Measurements from ENCODE around the gene MYH7. TPM values are rescaled to one million over a fixed set of nuclear protein-coding genes. Genes with fewer than 3 reads are reported as not detected.

The MYH7 gene
- total RNA-seq: under 1 TPM in 1 of 4 donors, not detected in 3; 0.27 TPM

DNA sequence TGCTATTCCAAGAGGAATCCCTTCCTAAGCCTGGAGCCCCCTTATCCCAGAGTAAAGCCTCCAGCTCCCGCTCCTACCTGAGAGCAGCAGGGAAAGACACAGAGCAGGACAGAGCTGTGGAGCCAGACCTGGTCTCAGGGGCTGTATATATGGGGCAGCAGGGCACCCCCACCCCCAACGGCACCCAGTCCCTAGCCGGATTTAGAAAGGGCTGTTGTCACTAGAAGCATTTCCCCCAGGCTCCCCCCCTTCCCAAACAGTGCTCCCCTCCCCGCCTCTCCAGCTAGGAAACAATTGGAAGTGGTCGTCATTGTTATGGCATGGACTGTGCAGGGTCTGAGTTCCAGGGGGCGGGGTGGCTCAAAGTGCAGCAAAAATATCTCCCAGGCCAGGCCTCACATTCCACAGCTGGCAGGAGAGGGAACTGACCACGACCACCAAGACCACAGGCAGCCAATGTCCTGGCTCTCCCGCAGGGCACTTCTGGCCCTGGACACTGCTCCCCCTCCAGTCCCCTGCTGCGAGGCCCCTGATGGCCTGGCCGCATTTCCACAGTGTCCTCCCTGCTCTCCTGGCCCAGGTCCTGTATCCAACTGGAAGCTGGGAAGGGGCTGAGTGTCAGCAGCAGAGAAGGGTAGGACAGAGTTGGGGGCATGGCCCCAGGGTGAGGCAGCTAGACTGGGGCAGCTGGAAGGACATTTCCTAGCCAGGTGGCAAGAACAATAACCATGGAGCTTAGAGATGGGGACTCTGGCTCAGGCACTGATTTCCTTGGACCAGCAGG lies at the start of gene MYH7:
Gene MYH7 (minus strand): TSS at position 118 of the 784 bp plus-strand sequence. CDS start 1,928 bp downstream, outside the sequence.
- intact Hi-C loops (cut with DNase I): no loop called here
- WGBS, 2 donors: 61 to 65% methylated on average over 7 of the region's 10 CpGs
- DNase-seq: no peak

DNA sequence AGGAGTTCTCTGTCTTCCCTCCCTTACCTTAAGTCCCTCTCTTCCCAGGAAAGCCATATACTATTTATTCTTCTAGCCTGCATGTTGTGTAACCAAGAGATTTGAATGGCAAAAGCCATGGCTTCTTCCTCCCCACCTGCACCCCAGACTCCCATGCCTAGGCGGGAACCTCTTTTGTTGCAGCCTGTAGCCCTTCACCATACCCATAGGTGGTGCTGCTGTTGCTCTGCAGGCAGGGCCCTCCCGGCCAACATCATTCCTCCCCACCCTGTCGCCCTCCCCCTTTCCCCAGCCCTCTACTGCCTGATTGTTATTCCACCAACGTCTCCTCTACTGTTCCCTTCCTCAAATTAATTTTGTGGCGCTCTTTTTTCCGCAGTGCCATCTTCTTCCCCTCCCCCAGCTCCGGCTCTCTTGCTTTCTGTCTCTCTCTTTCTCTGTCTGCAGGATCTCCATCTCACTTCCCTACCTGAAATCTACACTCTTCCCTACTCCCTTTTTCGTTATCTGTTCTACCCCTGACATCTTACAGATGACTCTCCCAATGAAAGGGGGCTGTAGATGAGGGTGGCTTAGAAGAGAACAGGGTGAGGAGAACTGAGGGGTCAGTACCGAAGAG lies 47.9 kb upstream of the MYH7 start:
- TF ChIP-seq, protein P1, sequence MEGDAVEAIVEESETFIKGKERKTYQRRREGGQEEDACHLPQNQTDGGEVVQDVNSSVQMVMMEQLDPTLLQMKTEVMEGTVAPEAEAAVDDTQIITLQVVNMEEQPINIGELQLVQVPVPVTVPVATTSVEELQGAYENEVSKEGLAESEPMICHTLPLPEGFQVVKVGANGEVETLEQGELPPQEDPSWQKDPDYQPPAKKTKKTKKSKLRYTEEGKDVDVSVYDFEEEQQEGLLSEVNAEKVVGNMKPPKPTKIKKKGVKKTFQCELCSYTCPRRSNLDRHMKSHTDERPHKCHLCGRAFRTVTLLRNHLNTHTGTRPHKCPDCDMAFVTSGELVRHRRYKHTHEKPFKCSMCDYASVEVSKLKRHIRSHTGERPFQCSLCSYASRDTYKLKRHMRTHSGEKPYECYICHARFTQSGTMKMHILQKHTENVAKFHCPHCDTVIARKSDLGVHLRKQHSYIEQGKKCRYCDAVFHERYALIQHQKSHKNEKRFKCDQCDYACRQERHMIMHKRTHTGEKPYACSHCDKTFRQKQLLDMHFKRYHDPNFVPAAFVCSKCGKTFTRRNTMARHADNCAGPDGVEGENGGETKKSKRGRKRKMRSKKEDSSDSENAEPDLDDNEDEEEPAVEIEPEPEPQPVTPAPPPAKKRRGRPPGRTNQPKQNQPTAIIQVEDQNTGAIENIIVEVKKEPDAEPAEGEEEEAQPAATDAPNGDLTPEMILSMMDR (IDR thresholded peaks at IDR 0.05): no peak
- no peak for TF ChIP-seq POLR2A (IDR thresholded peaks at IDR 0.05)
- H3K9me3 ChIP-seq: no peaks in the 10 kb centered on the region
- 52 to 55% methylated on average over 9 of the region's 9 CpGs for WGBS, 2 donors
- intact Hi-C loops (cut with DNase I): no loop called here
- peaks cover 0 to 6% of the 10 kb centered on the region in 2 donors for H3K36me3 ChIP-seq
- no peak overlapping the region for H3K4me3 ChIP-seq (replicated peaks in 1 of 3)
- H3K4me1 ChIP-seq: no peaks in the 10 kb centered on the region
- no peaks in the 10 kb centered on the region for H3K27me3 ChIP-seq
- DNase-seq: no peak
- no peak overlapping the region for H3K27ac ChIP-seq

More for the DNA sequence above, at the start of gene MYH7:
- Histone ChIP-seq H3K27ac (no peak within 1 kb of the TSS), H3K4me3 (replicated peaks in 1 of 3) (no peak within 1 kb of the TSS), H3K36me3 (no peaks in the 10 kb centered on the region), H3K4me1 (peaks cover 0 to 11% of the 10 kb centered on the region in 2 donors), H3K27me3 (no peaks in the 10 kb centered on the region), H3K9me3 (no peaks in the 10 kb centered on the region)
- TF ChIP-seq POLR2A (IDR thresholded peaks at IDR 0.05): no peak
- TF ChIP-seq, protein P1 (IDR thresholded peaks at IDR 0.05): no peak

DNA sequence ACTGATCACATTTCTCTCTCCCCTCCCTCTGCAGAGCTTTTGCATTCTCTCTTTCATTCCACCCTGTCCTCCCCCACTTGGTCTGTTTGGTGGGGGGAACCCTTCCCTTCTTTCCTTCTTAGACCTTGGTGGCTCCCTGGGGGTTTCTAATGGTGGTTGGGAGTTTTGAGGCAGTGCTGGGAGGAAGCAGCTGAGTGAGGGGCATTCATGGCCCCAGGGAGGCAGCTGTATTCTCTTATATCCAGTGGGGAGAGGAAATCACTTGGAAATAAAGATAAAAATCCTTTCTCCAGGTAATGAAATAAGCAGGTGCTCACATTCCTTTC lies 47.3 kb upstream of the MYH7 start:
- no peaks in the 10 kb centered on the region for H3K9me3 ChIP-seq
- no peak overlapping the region for H3K4me3 ChIP-seq (replicated peaks in 1 of 3)
- TF ChIP-seq POLR2A (IDR thresholded peaks at IDR 0.05): no peak
- TF ChIP-seq, protein P1 (IDR thresholded peaks at IDR 0.05): no peak
- DNase-seq: no peak
- H3K27me3 ChIP-seq: no peaks in the 10 kb centered on the region
- intact Hi-C loops (cut with DNase I): no loop called here
- H3K4me1 ChIP-seq: no peaks in the 10 kb centered on the region
- peaks cover 2 to 7% of the 10 kb centered on the region in 2 donors for H3K36me3 ChIP-seq
- no peak overlapping the region for H3K27ac ChIP-seq

DNA sequence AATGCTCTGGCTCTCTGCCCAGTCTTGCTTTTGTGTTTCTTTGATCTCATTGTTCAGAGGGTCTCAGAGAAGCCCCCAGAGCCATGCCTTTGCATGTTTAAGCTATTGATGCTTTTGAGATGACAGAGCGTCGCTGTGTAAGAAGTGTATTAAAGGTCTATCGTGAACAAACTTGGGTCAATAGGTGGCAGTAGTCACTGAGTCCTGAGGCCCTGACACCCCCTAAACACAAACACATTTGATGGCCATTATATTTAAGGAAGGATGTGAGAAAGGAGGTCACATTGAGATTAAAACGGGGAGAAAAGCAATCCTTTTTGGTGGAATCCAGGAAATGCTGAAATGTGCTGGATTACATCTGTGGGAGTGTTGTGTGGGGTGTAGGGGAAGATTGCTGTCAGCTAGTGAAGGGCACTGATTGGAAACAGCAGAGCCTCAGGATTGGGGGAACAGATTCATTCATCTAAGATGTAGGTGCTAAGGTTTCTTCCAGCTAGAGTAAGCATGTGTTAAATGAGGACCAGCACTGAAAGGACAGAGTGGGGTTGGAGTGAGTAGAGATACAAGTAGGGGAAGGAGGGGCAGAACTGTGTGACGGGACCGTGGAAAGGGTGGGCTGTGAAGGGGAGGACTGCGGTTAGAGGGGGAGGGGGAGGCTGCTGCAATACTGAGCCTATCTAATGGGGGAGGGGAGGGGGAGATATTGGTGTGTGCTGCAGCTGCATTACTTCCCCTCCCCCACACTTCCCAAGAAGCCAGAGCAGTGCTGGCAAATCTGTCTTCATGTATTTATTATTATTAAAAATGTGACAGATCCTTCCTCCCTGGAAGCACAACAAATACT lies 46.7 kb upstream of the MYH7 start:
- H3K4me1 ChIP-seq: no peaks in the 10 kb centered on the region
- no peak overlapping the region for H3K4me3 ChIP-seq (replicated peaks in 1 of 3)
- intact Hi-C loops (cut with DNase I): no loop called here
- H3K27ac ChIP-seq: no peak overlapping the region
- H3K27me3 ChIP-seq: no peaks in the 10 kb centered on the region
- TF ChIP-seq POLR2A (IDR thresholded peaks at IDR 0.05): no peak
- TF ChIP-seq, protein P1 (IDR thresholded peaks at IDR 0.05): no peak
- peaks cover 8 to 13% of the 10 kb centered on the region in 2 donors for H3K36me3 ChIP-seq
- H3K9me3 ChIP-seq: no peaks in the 10 kb centered on the region
- 62 to 67% methylated on average over 7 of the region's 7 CpGs for WGBS, 2 donors
- DNase-seq: no peak

Measured in thyroid gland (tissue), 4 donors.